DND-41 (cell line): Measurements from ENCODE around the gene MFAP4.

Source experiments
- ATAC-seq: fragments of 200-7000 bp; cut with Tn5 transposase; 3 replicates; pipeline ENCODE4 v1.9.1; 2021; ENCODE audit warnings: low read depth; ENCODE audit not compliant: insufficient read depth
- DNase-seq: peaks from one replicate; pipeline ENCODE4 v3.0.0-alpha.2; 2020
- H2AFZ ChIP-seq: 2 replicates; pipeline ENCODE4 v1.6.0; 2012; ENCODE audit warnings: low read depth, low read length
- H3K27ac ChIP-seq: 2 replicates; pipeline ENCODE4 v1.5.1; 2012; ENCODE audit warnings: low read length, inconsistent platforms
- H3K27me3 ChIP-seq: fragments of 200-600 bp; sonication (generic); 2 replicates; pipeline ENCODE4 v1.6.0; 2012; ENCODE audit warnings: low read length, mild to moderate bottlenecking, inconsistent platforms; ENCODE audit not compliant: insufficient read depth, poor library complexity
- H3K36me3 ChIP-seq: 2 replicates; pipeline ENCODE4 v1.5.1; 2012; ENCODE audit warnings: low read length, inconsistent platforms; ENCODE audit not compliant: insufficient read depth
- H3K4me1 ChIP-seq: 2 replicates; pipeline ENCODE4 v1.5.1; 2012; ENCODE audit warnings: mild to moderate bottlenecking, low read length; ENCODE audit not compliant: insufficient read depth
- H3K4me2 ChIP-seq: 2 replicates; pipeline ENCODE4 v1.6.0; 2012; ENCODE audit warnings: mild to moderate bottlenecking, moderate library complexity, low read length, inconsistent platforms; ENCODE audit not compliant: insufficient read depth
- H3K4me3 ChIP-seq, 2 experiments: fragments of 200-600 bp in 1 of 2; shearing (Covaris generic) in 1 of 2; 2 replicates each; pipeline ENCODE4 v1.5.1; 2012 to 2016; ENCODE audit warnings: inconsistent platforms in 2 of 2, low read length in 2 of 2, mild to moderate bottlenecking in 2 of 2, low read depth in 1 of 2, moderate library complexity in 1 of 2
- H3K79me2 ChIP-seq: 2 replicates; pipeline ENCODE4 v1.6.0; 2012; ENCODE audit warnings: low read length, inconsistent platforms; ENCODE audit not compliant: insufficient read depth
- H3K9ac ChIP-seq: 2 replicates; pipeline ENCODE4 v1.6.0; 2012; ENCODE audit warnings: low read depth, mild to moderate bottlenecking, inconsistent platforms, low read length, moderate library complexity
- H3K9me3 ChIP-seq: 2 replicates; pipeline ENCODE4 v1.5.1; 2012; ENCODE audit warnings: low read length, moderate library complexity, mild to moderate bottlenecking, inconsistent platforms; ENCODE audit not compliant: insufficient read depth, severe bottlenecking
- H4K20me1 ChIP-seq: 2 replicates; pipeline ENCODE4 v1.6.0; 2012; ENCODE audit warnings: low read length; ENCODE audit not compliant: insufficient read depth
- EZH2 ChIP-seq: IDR thresholded peaks from 3 replicates; pipeline ENCODE4 v1.6.1; 2012; ENCODE audit warnings: borderline replicate concordance, low read depth, mild to moderate bottlenecking, moderate library complexity, low read length, inconsistent platforms; ENCODE audit not compliant: severe bottlenecking
- TF ChIP-seq, protein P1 (sequence below): IDR thresholded peaks from 2 replicates; pipeline ENCODE4 v1.5.1; 2012; ENCODE audit warnings: borderline replicate concordance, low read length, moderate library complexity, mild to moderate bottlenecking; ENCODE audit not compliant: poor library complexity, severe bottlenecking; ENCODE audit errors: extremely low read depth

Gene MFAP4

DNA sequence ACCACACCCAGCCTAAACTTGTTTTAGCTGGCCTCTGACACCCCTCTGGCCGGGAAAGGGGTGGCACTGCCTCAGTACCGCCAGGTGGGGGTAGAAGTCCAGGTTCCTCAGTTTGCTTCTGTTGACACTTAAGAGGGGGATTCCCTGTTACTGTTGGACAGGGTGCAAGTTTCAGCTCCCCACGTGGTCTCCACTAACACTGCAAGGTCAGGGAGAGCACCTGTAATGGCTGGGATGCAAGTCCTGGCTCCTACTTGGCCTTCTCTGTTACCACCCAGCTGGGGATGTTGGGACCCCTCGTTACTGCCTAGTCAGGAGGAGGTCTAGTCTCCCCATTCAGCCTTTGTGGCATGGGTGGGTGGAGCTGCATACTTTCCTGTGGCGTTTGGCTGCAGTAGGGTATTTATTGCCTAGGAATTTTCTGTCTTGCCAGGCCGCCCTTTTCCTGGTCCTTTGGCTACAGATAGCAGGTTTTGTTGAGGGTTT, 10.6 kb upstream of the MFAP4 start:
- no peaks in the 10 kb centered on the region for H3K79me2 ChIP-seq
- no peak overlapping the region for H3K9ac ChIP-seq
- H3K4me3 ChIP-seq, result no peak overlapping the region
- TF ChIP-seq, protein P1, sequence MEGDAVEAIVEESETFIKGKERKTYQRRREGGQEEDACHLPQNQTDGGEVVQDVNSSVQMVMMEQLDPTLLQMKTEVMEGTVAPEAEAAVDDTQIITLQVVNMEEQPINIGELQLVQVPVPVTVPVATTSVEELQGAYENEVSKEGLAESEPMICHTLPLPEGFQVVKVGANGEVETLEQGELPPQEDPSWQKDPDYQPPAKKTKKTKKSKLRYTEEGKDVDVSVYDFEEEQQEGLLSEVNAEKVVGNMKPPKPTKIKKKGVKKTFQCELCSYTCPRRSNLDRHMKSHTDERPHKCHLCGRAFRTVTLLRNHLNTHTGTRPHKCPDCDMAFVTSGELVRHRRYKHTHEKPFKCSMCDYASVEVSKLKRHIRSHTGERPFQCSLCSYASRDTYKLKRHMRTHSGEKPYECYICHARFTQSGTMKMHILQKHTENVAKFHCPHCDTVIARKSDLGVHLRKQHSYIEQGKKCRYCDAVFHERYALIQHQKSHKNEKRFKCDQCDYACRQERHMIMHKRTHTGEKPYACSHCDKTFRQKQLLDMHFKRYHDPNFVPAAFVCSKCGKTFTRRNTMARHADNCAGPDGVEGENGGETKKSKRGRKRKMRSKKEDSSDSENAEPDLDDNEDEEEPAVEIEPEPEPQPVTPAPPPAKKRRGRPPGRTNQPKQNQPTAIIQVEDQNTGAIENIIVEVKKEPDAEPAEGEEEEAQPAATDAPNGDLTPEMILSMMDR, result no peak
- TF ChIP-seq EZH2, result no peak
- H3K4me2 ChIP-seq, result no peak overlapping the region
- ATAC-seq (no peak), DNase-seq (no peak)
- no peaks in the 10 kb centered on the region for H3K9me3 ChIP-seq
- no peak overlapping the region for H2AFZ ChIP-seq
- no peaks in the 10 kb centered on the region; the same call in 1 of the 2 replicates for H4K20me1 ChIP-seq
- H3K27ac ChIP-seq, result no peak overlapping the region
- H3K4me1 ChIP-seq, result no peaks in the 10 kb centered on the region
- no peaks in the 10 kb centered on the region for H3K36me3 ChIP-seq
- peaks cover 15% of the 10 kb centered on the region for H3K27me3 ChIP-seq

DNA sequence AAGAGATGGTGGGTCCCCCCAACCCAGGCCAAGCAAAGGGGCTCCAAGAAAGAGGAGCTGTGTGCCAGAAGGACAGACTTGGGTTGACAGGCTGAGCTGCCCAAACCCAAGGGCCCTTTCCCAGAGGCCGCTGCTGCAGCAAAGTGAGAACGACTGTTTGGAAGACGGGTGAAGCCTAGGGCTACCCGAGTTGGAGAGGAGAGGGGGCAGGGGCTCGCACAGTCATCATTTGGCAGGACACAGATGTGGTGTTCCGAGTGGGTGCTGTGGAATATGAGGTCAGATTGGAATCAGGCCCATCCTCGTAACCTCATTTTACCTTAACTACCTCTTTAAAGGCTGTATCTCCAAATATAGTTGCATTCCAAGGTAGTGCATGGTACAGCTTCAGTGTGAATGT, 5.3 kb upstream of the MFAP4 start:
- Histone ChIP-seq H3K9me3 (no peaks in the 10 kb centered on the region), H3K27me3 (peaks cover 18% of the 10 kb centered on the region), H3K9ac (no peak overlapping the region), H3K36me3 (no peaks in the 10 kb centered on the region), H3K79me2 (no peaks in the 10 kb centered on the region), H3K27ac (no peak overlapping the region), H3K4me2 (no peak overlapping the region), H3K4me1 (peaks cover 9% of the 10 kb centered on the region; the same call in 1 of the 2 replicates), H3K4me3 (no peak overlapping the region), H4K20me1 (0 out of 2 replicates have a peak, but pooled peaks cover 7% of the 10 kb centered on the region), H2AFZ (no peak overlapping the region)
- ATAC-seq, result no peak
- no peak for TF ChIP-seq EZH2
- TF ChIP-seq, protein P1, result no peak
- no peak for DNase-seq

DNA sequence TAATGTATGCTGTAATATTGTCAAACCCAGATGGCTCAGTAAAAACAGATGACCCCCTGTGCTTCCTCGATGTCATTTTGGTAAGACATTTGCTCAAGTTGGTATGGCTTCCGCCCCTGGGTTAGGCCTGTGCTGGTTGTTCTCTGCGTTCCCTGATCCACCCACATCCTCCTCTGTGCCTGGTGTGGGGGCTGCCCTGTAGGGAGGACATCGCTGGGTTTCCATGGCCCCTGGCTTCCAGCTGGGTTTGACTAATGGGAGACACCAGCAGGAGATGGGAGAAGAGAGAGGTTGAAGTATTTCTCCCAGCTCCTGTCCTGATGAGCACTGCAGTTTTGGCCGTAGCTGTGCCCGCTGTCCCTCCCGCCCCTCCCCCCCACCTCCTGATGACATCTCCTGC, 4.4 kb upstream of the MFAP4 start:
- Histone ChIP-seq H2AFZ (no peak overlapping the region), H3K27ac (no peak overlapping the region), H3K36me3 (no peaks in the 10 kb centered on the region), H4K20me1 (0 out of 2 replicates have a peak, but pooled peaks cover 9% of the 10 kb centered on the region), H3K27me3 (peaks cover 18% of the 10 kb centered on the region), H3K9me3 (no peaks in the 10 kb centered on the region), H3K79me2 (no peaks in the 10 kb centered on the region), H3K9ac (no peak overlapping the region), H3K4me1 (peaks cover 16% of the 10 kb centered on the region), H3K4me2 (no peak overlapping the region), H3K4me3 (no peak overlapping the region)
- ATAC-seq (no peak), DNase-seq (no peak)
- TF ChIP-seq, protein P1, result no peak
- no peak for TF ChIP-seq EZH2
